Peyer's patch (tissue), 4 donors: ENCODE results near the gene ZNF607. TPM values are rescaled to one million over a fixed set of nuclear protein-coding genes. Genes with fewer than 3 reads are reported as not detected.

Experiments used
- DNase-seq, 3 donors: peaks; one replicate each; pipeline ENCODE4 v3.0.0-alpha.2; 2017 to 2019
- H3K27ac ChIP-seq, 4 donors: fragments of 200-600 bp; sonication (generic); one replicate each; pipeline ENCODE4 v1.5.1; 2016 to 2019
- H3K27me3 ChIP-seq, 2 donors: fragments of 200-600 bp; sonication (generic); one replicate each; pipeline ENCODE4 v1.5.1; 2019
- H3K36me3 ChIP-seq, 3 donors: fragments of 200-600 bp; sonication (generic); one replicate each; pipeline ENCODE4 v1.5.1; 2016 to 2019
- H3K4me1 ChIP-seq, 4 donors: fragments of 200-600 bp; sonication (generic); one replicate each; pipeline ENCODE4 v1.5.1; 2016 to 2019
- H3K4me3 ChIP-seq, 4 donors: fragments of 200-600 bp; sonication (generic); 1 replicate in 3 of 4; 2 replicates in 1 of 4; pipeline ENCODE4 v1.5.1; 2016 to 2019; ENCODE audit warnings: mild to moderate bottlenecking in 1 of 4
- H3K9me3 ChIP-seq, 4 donors: fragments of 200-600 bp; sonication (generic); one replicate each; pipeline ENCODE4 v1.5.1; 2016 to 2019; ENCODE audit warnings: mild to moderate bottlenecking in 1 of 4
- POLR2A ChIP-seq, 2 donors: fragments of 450-650 bp; IDR thresholded peaks; one replicate each; pipeline ENCODE4 v1.5.1; 2017; ENCODE audit warnings: antibody characterized with exemption in 2 of 2, mild to moderate bottlenecking in 2 of 2, moderate library complexity in 2 of 2
- small RNA-seq, 2 donors: library from RNA; depleted of rRNA; stranded (forward); fragments of <200 nt; gene quantifications; one replicate each; pipeline ENCODE3, GENCODE V24; 2016
- total RNA-seq, 4 donors: library from RNA; depleted of rRNA; stranded (reverse); fragments of >200 nt; gene quantifications; one replicate each; pipeline ENCODE4 v1.1.0, GENCODE V29; 2016
- TF ChIP-seq, protein P1 (sequence below), 6 experiments: fragments of 450-650 bp in 4 of 6; fragments of 200-600 bp in 2 of 6; sonication (generic) in 1 of 6; IDR thresholded peaks; one replicate each; pipeline ENCODE4 v1.5.1; 2017 to 2019; ENCODE audit warnings: antibody characterized with exemption in 6 of 6, mild to moderate bottlenecking in 3 of 6, moderate library complexity in 1 of 6

Gene ZNF607
- total RNA-seq, 4 donors from 2014 or later, result 1.7 to 12.5 (median 2.2) TPM

DNA sequence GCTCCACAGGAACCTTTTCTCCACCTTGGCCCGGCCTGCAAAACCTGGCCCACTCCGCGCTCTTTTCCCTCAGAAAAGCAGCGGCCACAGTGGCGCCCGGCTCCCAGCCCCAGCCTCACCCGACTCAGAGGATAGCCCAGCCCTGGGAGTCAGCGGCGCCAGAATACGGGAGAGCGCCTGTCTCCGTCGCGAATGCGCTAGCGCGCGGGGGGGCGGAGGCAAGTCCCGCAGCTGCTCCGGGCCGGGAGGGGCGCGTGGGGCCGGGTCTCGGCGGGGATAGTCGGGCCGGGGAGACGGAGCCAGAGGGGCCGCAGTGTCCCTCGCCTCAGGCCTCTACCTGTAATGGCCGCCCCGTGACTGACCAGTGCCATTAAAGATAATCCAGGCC, 64.3 kb downstream of the ZNF607 start, which contains the start of gene ZFP30:
Gene ZFP30 (minus strand): TSS at position 165 of the 388 bp plus-strand sequence. CDS start 7,643 bp downstream, outside the sequence.
- Histone ChIP-seq H3K4me1 (peaks cover 0 to 15% (median 4%) of the 10 kb centered on the region in 4 donors), H3K4me3 (peak within 1 kb of the TSS; percentile 64 to 82 (median 72)), H3K27ac (peak within 1 kb of the TSS; percentile 82 to 90 (median 86)), H3K9me3 (no peaks in the 10 kb centered on the region), H3K36me3 (no peaks in the 10 kb centered on the region), H3K27me3 (no peaks in the 10 kb centered on the region)
- DNase-seq, result peak; percentile 80 to 93 (median 87)
- no peak for TF ChIP-seq POLR2A (IDR thresholded peaks at IDR 0.05)
- TF ChIP-seq, protein P1, sequence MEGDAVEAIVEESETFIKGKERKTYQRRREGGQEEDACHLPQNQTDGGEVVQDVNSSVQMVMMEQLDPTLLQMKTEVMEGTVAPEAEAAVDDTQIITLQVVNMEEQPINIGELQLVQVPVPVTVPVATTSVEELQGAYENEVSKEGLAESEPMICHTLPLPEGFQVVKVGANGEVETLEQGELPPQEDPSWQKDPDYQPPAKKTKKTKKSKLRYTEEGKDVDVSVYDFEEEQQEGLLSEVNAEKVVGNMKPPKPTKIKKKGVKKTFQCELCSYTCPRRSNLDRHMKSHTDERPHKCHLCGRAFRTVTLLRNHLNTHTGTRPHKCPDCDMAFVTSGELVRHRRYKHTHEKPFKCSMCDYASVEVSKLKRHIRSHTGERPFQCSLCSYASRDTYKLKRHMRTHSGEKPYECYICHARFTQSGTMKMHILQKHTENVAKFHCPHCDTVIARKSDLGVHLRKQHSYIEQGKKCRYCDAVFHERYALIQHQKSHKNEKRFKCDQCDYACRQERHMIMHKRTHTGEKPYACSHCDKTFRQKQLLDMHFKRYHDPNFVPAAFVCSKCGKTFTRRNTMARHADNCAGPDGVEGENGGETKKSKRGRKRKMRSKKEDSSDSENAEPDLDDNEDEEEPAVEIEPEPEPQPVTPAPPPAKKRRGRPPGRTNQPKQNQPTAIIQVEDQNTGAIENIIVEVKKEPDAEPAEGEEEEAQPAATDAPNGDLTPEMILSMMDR (IDR thresholded peaks at IDR 0.05), result peak in 1 of 6 experiments; percentile 1

DNA sequence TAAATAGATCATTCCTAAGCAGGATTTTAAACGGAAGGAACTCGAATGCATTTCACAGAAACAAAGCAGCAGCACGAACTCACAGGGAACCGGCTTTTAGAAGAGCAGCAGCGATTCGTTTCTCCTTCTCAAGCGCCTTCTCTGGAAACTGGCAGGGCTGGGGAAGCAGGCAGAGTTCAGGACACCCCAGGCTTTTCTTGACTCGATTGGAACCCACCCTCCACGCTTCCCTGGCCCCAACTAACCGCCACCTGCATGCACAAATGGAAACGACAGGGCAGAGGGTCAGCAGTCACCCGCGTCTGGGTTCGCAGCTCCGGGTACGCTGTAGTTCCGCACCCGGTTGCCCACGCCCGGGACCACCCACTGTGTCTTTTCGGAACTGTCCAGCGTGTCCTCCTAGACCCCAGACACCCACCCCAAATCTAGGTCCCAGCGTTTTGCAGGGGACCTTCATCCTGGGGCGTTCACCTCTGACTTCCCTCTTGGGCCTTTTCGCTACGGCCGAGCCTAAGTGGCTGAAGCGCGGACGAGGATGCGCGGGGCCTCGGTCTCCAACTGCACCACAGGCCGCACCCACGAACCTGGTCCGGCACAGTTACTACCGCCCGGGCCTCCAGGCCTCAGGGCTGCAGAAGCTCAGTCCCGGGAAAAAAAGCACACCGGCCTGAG, 64.8 kb downstream of the ZNF607 start:
- Histone ChIP-seq H3K27me3 (no peaks in the 10 kb centered on the region), H3K36me3 (no peaks in the 10 kb centered on the region), H3K4me3 (peak overlapping the region; percentile 64 to 82 (median 72)), H3K27ac (peak overlapping the region; percentile 82 to 90 (median 86)), H3K4me1 (peaks cover 0 to 15% (median 4%) of the 10 kb centered on the region in 4 donors), H3K9me3 (no peaks in the 10 kb centered on the region)
- DNase-seq, result peak in 2 of 3 donors; percentile 49 to 59
- TF ChIP-seq POLR2A (IDR thresholded peaks at IDR 0.05), result no peak
- TF ChIP-seq, protein P1 (IDR thresholded peaks at IDR 0.05), result no peak

DNA sequence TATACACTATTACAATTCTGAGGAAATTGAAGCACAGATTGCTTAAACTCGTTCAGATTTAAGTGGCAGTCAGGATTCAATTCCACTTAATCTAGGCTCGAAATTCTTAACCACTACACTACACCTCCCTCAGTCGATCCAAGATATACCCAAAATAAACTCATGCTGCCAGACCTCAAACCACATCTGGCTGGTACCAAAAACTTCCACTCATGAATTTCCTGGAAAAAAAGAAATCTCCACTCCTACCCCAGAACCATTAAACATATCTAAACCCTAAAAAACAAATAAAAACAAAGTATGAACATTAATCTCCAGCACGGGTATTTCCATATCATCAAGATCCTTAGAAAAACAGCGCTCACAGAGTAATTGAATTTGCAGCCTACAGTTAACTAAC, 65.4 kb downstream of the ZNF607 start:
- peaks cover 0 to 15% (median 4%) of the 10 kb centered on the region in 4 donors for H3K4me1 ChIP-seq
- peak overlapping the region; percentile 64 to 82 (median 72) for H3K4me3 ChIP-seq
- no peak for TF ChIP-seq POLR2A (IDR thresholded peaks at IDR 0.05)
- TF ChIP-seq, protein P1 (IDR thresholded peaks at IDR 0.05), result no peak
- peak overlapping the region in 3 of 4 donors; percentile 82 to 86 (median 85) for H3K27ac ChIP-seq
- DNase-seq, result no peak
- no peaks in the 10 kb centered on the region for H3K27me3 ChIP-seq
- H3K36me3 ChIP-seq, result no peaks in the 10 kb centered on the region
- no peaks in the 10 kb centered on the region for H3K9me3 ChIP-seq

Small RNAs within 50 kb of the gene (small RNA-seq; reads per million reads assigned to genes)
- gene SELENOKP1, result 0 reads per million in 2 donors

Other genes with a start within 250 kb of the ZNF607 start
- 10 to 100 TPM in 1 of 4 donors, 1 to 10 TPM in 3; 1.6 to 15.7 (median 5.0) TPM for gene ZNF793, start 212.8 kb downstream of the ZNF607 start, total RNA-seq
- 1 to 10 TPM; 1.9 to 4.6 (median 2.7) TPM for gene ZNF571, start 125.0 kb downstream of the ZNF607 start, total RNA-seq
- gene ZNF540, start 124.9 kb downstream of the ZNF607 start, total RNA-seq, result 1 to 10 TPM; 1.7 to 3.6 (median 2.8) TPM
- 10 to 100 TPM in 1 of 4 donors, 1 to 10 TPM in 3; 3.3 to 13.1 (median 5.5) TPM for gene ZFP30, start 64.3 kb downstream of the ZNF607 start, total RNA-seq
- gene ZNF573, start 59.8 kb upstream of the ZNF607 start, total RNA-seq, result 10 to 100 TPM in 1 of 4 donors, 1 to 10 TPM in 3; 4.6 to 29.7 (median 8.0) TPM
- not detected for gene WDR87, start 186.8 kb upstream of the ZNF607 start, total RNA-seq
- gene SIPA1L3, start 187.4 kb upstream of the ZNF607 start, total RNA-seq, result 100 to 1,000 TPM in 3 of 4 donors, 10 to 100 TPM in 1; 63.5 to 304 (median 264) TPM